Breast epithelium (tissue), 4 donors: ENCODE measurements around the gene ERRFI1. TPM values are rescaled to one million over a fixed set of nuclear protein-coding genes. Genes with fewer than 3 reads are reported as not detected.

Source experiments
- DNase-seq, 2 donors: peaks; one replicate each; pipeline ENCODE4 v3.0.0-alpha.2; 2019; ENCODE audit warnings: low spot score in 2 of 2
- H3K27ac ChIP-seq, 2 donors: fragments of 200-600 bp; sonication (generic) in 1 of 2; one replicate each; pipeline ENCODE4 v1.5.1; 2016 to 2019; ENCODE audit warnings: mild to moderate bottlenecking in 1 of 2
- H3K27me3 ChIP-seq, 2 donors: fragments of 200-600 bp; sonication (generic) in 1 of 2; one replicate each; pipeline versions ENCODE4 v1.5.1 to v1.6.0; 2017 to 2019; ENCODE audit warnings: control low read depth in 1 of 2, mild to moderate bottlenecking in 1 of 2
- H3K36me3 ChIP-seq: fragments of 200-600 bp; one replicate; pipeline ENCODE4 v1.5.1; 2019
- H3K4me1 ChIP-seq, 2 donors: fragments of 200-600 bp; sonication (generic); one replicate each; pipeline ENCODE4 v1.5.1; 2016 to 2019; ENCODE audit warnings: control low read depth in 1 of 2
- H3K4me3 ChIP-seq, 3 donors: fragments of 200-600 bp; sonication (generic); 1 replicate in 2 of 3; 2 replicates in 1 of 3; pipeline ENCODE4 v1.5.1; 2016 to 2019; ENCODE audit warnings: mild to moderate bottlenecking in 3 of 3, moderate library complexity in 2 of 3
- H3K9me3 ChIP-seq, 2 donors: fragments of 200-600 bp; sonication (generic) in 1 of 2; one replicate each; pipeline ENCODE4 v1.5.1; 2016 to 2019; ENCODE audit warnings: control low read depth in 1 of 2
- POLR2A ChIP-seq: fragments of 450-650 bp; IDR thresholded peaks from one replicate; pipeline ENCODE4 v1.6.1; 2016; ENCODE audit warnings: antibody characterized with exemption, mild to moderate bottlenecking, moderate library complexity
- POLR2AphosphoS5 ChIP-seq, 3 donors: sonication (generic); formaldehyde crosslinking; IDR thresholded peaks; one replicate each; pipeline ENCODE4 v1.6.1; 2017; ENCODE audit warnings: antibody characterized with exemption in 3 of 3
- intact Hi-C: fragments of 100-400 bp; cut with DNase I; formaldehyde crosslinking; loops from one replicate; pipeline ENCODE4 v1.15.1; 2023; ENCODE audit warnings: low total_unique reads
- total RNA-seq, 3 donors: library from RNA; depleted of rRNA; stranded (reverse); fragments of >200 nt; gene quantifications; one replicate each; pipeline ENCODE4 v1.1.0, GENCODE V29; 2016
- TF ChIP-seq, protein P1 (sequence below), 3 donors: fragments of 450-650 bp; IDR thresholded peaks; one replicate each; pipeline ENCODE4 v1.5.1; 2016 to 2017; ENCODE audit warnings: antibody characterized with exemption in 3 of 3, mild to moderate bottlenecking in 3 of 3, moderate library complexity in 3 of 3

The ERRFI1 gene
- total RNA-seq, 3 donors from 2014 or later = 207 to 550 (median 379) TPM

DNA sequence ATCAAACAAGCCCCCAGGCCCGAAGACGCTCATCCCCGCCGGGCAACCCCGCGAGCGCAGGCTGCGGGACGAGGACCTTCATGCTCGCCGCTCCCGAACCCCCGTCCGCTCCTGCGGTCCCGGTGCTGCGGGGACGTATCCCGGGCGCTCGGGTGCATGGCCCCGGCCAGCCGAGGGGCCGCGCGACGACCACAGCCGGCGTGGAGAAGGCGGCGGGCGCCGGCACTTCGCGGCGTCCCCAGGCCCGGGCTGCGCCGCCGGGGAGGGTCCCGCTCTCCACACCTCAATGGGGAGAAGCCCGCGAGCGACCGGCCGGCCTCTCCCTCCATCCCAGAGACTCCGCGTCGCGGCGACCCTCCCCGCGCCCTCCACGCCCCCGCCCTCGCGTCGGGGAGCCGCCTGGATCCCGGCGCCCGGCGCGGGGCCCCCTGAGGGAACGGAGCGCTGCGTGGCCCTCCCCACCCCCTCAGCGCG, 401 bp downstream of the ERRFI1 start:
- no peak for DNase-seq
- peak overlapping the region; percentile 97 to 98 for H3K27ac ChIP-seq

DNA sequence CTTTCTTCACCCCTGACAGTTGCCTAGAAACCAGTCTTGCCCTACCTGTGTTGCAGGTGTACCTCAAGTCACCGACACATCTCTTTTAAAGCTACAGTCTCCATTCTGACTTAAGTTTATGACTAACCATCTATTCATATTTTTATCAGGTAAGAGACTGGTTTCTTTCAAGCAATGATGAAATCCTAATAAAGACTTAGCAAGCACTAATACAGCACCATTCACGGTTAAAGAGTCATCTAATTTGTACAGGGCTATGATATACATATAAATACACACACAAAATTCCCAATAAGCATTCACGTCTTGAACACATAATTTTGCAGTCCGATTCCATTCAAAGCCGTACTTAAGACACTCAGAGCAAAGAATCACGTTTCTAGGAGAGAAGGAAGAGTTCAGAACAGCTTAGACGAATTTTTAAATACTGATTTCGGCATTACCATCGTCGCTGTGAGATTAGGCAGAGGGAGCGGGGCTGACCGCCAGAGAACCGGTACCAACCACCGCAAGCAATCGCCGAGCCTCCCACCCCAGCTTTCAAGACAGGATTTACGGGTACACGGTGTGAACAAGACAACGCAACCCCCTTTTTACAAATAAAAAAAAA, 943 bp downstream of the ERRFI1 start:
- DNase-seq = no peak
- H3K4me3 ChIP-seq = peak overlapping the region; percentile 91 to 94 (median 94)
- intact Hi-C loops = no loop called here
- no peaks in the 10 kb centered on the region for H3K9me3 ChIP-seq
- TF ChIP-seq POLR2A = no peak
- TF ChIP-seq, protein P1, sequence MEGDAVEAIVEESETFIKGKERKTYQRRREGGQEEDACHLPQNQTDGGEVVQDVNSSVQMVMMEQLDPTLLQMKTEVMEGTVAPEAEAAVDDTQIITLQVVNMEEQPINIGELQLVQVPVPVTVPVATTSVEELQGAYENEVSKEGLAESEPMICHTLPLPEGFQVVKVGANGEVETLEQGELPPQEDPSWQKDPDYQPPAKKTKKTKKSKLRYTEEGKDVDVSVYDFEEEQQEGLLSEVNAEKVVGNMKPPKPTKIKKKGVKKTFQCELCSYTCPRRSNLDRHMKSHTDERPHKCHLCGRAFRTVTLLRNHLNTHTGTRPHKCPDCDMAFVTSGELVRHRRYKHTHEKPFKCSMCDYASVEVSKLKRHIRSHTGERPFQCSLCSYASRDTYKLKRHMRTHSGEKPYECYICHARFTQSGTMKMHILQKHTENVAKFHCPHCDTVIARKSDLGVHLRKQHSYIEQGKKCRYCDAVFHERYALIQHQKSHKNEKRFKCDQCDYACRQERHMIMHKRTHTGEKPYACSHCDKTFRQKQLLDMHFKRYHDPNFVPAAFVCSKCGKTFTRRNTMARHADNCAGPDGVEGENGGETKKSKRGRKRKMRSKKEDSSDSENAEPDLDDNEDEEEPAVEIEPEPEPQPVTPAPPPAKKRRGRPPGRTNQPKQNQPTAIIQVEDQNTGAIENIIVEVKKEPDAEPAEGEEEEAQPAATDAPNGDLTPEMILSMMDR (IDR thresholded peaks at IDR 0.05) = no peak
- TF ChIP-seq POLR2AphosphoS5 (IDR thresholded peaks at IDR 0.05) = peak in 2 of 3 donors; percentile 12 to 15
- peak overlapping the region; percentile 97 to 98 for H3K27ac ChIP-seq
- no peaks in the 10 kb centered on the region for H3K36me3 ChIP-seq
- H3K27me3 ChIP-seq = no peaks in the 10 kb centered on the region
- H3K4me1 ChIP-seq = no peaks in the 10 kb centered on the region

More for the DNA sequence above, 401 bp downstream of the ERRFI1 start:
- TF ChIP-seq, protein P1 (IDR thresholded peaks at IDR 0.05) = no peak
- TF ChIP-seq POLR2A (no peak), POLR2AphosphoS5 (IDR thresholded peaks at IDR 0.05) (peak in 1 of 3 donors; percentile 4)
- Histone ChIP-seq H3K4me3 (peak overlapping the region; percentile 91 to 94 (median 94)), H3K36me3 (no peaks in the 10 kb centered on the region), H3K9me3 (no peaks in the 10 kb centered on the region), H3K27me3 (no peaks in the 10 kb centered on the region), H3K4me1 (no peaks in the 10 kb centered on the region)
- intact Hi-C loops = no loop called here

DNA sequence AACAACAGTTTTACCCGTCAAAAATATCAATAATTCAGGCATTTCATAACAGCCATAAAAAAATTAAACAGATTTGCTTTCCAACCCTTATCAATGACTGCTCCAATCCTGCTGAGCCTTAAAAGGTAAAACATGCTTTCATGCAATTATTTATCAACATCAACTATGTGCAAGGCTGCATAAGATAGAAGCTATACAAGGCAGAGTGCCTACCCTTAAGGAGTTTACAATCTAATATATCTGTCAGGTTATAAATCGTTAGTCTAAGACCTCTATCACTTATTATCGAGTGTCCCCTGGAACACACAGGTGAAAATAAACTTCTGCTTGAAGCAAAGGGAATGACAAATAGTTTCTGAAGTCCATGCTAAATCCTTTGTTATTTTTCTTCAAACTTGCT, 1.8 kb downstream of the ERRFI1 start:
- peak overlapping the region; percentile 97 to 98 for H3K27ac ChIP-seq
- TF ChIP-seq, protein P1 (IDR thresholded peaks at IDR 0.05) = no peak
- TF ChIP-seq POLR2A (no peak), POLR2AphosphoS5 (IDR thresholded peaks at IDR 0.05) (no peak)
- peak overlapping the region; percentile 91 to 94 (median 94) for H3K4me3 ChIP-seq
- H3K27me3 ChIP-seq = no peaks in the 10 kb centered on the region
- no peaks in the 10 kb centered on the region for H3K36me3 ChIP-seq
- no peak for DNase-seq
- intact Hi-C loops = no loop called here
- H3K9me3 ChIP-seq = no peaks in the 10 kb centered on the region
- H3K4me1 ChIP-seq = no peaks in the 10 kb centered on the region

DNA sequence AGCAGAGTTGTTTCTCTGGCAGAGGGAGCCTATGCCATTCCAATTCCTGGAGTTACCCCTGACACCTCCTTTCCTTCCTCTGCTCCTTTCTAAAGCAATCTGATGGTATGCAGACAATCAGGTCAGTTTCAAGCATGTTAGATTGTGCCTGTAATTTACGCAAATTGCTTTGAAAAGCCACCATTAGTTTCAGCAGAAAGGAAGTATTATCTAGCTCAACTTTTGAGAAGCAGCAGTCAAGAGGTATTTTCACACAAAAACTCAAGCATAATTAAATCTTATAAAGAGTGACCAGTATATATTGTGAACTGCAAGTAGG, 2.2 kb downstream of the ERRFI1 start:
- TF ChIP-seq POLR2A = no peak
- TF ChIP-seq, protein P1 (IDR thresholded peaks at IDR 0.05) = no peak
- TF ChIP-seq POLR2AphosphoS5 (IDR thresholded peaks at IDR 0.05) = no peak
- Histone ChIP-seq H3K4me3 (peak overlapping the region; percentile 91 to 94 (median 94)), H3K27ac (peak overlapping the region; percentile 97 to 98), H3K36me3 (no peaks in the 10 kb centered on the region), H3K27me3 (no peaks in the 10 kb centered on the region), H3K4me1 (no peaks in the 10 kb centered on the region), H3K9me3 (no peaks in the 10 kb centered on the region)
- DNase-seq = no peak
- intact Hi-C loops = no loop called here

DNA sequence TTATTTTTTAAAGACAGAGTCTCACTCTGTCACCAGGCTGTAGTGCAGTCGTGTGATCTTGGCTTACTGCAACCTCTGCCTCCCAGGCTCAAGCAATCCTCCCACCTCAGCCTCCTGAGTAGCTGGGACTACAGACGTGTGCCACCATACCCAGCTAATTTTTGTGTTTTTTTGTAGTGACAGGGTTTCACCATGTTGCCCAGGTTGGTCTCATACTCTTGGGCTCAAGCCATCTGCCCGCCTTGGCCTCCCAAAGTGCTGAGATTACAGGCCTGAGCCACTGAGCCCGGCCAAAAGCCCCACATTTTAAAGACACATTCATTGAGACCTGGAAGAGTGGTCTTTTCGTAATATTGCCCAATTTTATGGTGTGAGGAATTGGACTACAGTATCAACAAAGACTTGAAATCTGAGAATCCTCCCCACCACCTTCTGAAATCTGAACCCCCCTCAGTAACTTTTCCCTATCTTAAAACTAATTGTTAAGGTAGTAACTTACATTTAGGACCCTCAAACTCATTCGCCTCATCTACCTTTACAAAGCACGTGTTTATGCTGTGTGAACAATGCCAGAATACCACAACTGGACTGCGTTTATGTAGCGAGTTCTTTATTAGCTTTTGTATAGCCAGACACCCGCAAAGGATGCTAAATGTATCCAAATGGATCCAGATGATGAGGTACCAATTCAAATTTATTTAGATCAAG, 2.7 kb downstream of the ERRFI1 start:
- intact Hi-C loops = no loop called here
- DNase-seq = no peak
- H3K4me3 ChIP-seq = peak overlapping the region; percentile 91 to 94 (median 94)
- peak overlapping the region; percentile 97 to 98 for H3K27ac ChIP-seq
- H3K4me1 ChIP-seq = no peaks in the 10 kb centered on the region
- H3K9me3 ChIP-seq = no peaks in the 10 kb centered on the region
- H3K27me3 ChIP-seq = no peaks in the 10 kb centered on the region
- H3K36me3 ChIP-seq = no peaks in the 10 kb centered on the region
- TF ChIP-seq POLR2AphosphoS5 (IDR thresholded peaks at IDR 0.05) (peak in 2 of 3 donors; percentile 5 to 33), POLR2A (no peak)
